Naive thymus-derived CD4-positive, alpha-beta T cell (primary cell): ENCODE results near the gene MYBPC1. TPM values are rescaled to one million over a fixed set of nuclear protein-coding genes. Genes with fewer than 3 reads are reported as not detected.

ENCODE experiments used
- ATAC-seq: fragments of 150-1000 bp; cut with Tn5 transposase; 2 replicates; pipeline ENCODE4 v1.10.0; 2021; ENCODE audit warnings: mild to moderate bottlenecking, moderate library complexity
- CTCF ChIA-PET: fragments of 350-600 bp; sonication (Branson Sonifier 250); formaldehyde crosslinking; loops from one replicate; lab custom pipeline; 2021; ENCODE audit warnings: antibody characterized with exemption; lab: Charles Lee
- POLR2A ChIA-PET: fragments of 350-600 bp; sonication (Branson Sonifier 250); formaldehyde crosslinking; loops from one replicate; lab custom pipeline; 2021; ENCODE audit warnings: antibody characterized with exemption, inconsistent platforms; lab: Charles Lee
- DNase-seq, 9 donors: peaks; one replicate each; pipeline versions ENCODE4 v3.0.0 to v3.0.0-alpha.2; 2020 to 2022; ENCODE audit warnings: mixed read lengths in 1 of 9
- H3K27ac ChIP-seq: one replicate; pipeline ENCODE4 v1.7.0; 2013; ENCODE audit warnings: mild to moderate bottlenecking, low read depth, low read length, moderate library complexity
- H3K27me3 ChIP-seq, 2 donors: one replicate each; pipeline ENCODE4 v1.7.0; 2013; ENCODE audit warnings: low read length in 2 of 2, mild to moderate bottlenecking in 2 of 2, moderate library complexity in 2 of 2; ENCODE audit not compliant: control insufficient read depth in 2 of 2, insufficient read depth in 2 of 2
- H3K36me3 ChIP-seq, 3 experiments: 1 replicate in 2 of 3; 2 replicates in 1 of 3; pipeline ENCODE4 v1.7.0; 2013; ENCODE audit warnings: low read length in 3 of 3, mild to moderate bottlenecking in 3 of 3, moderate library complexity in 1 of 3; ENCODE audit not compliant: insufficient read depth in 3 of 3, control insufficient read depth in 2 of 3
- H3K4me1 ChIP-seq, 2 donors: one replicate each; pipeline ENCODE4 v1.7.0; 2013; ENCODE audit warnings: low read length in 2 of 2, mild to moderate bottlenecking in 2 of 2, moderate library complexity in 1 of 2; ENCODE audit not compliant: control insufficient read depth in 2 of 2, insufficient read depth in 2 of 2
- H3K4me3 ChIP-seq: 2 replicates; pipeline ENCODE4 v1.7.0; 2013; ENCODE audit warnings: mild to moderate bottlenecking, low read length
- H3K9me3 ChIP-seq, 3 experiments: 1 replicate in 2 of 3; 2 replicates in 1 of 3; pipeline ENCODE4 v1.7.0; 2013; ENCODE audit warnings: low read length in 3 of 3; ENCODE audit not compliant: control insufficient read depth in 2 of 3
- H3K27ac Mint-ChIP-seq, 9 donors: one replicate each; pipeline ENCODE4 v1.8.0; 2020 to 2022; ENCODE audit warnings: mixed read lengths in 9 of 9, mild to moderate bottlenecking in 8 of 9, moderate library complexity in 5 of 9, inconsistent platforms in 2 of 9
- H3K27me3 Mint-ChIP-seq, 5 donors: one replicate each; pipeline ENCODE4 v1.8.0; 2021 to 2022; ENCODE audit warnings: mixed read lengths in 5 of 5, mild to moderate bottlenecking in 1 of 5
- H3K36me3 Mint-ChIP-seq, 5 donors: one replicate each; pipeline ENCODE4 v1.8.0; 2020 to 2022; ENCODE audit warnings: mixed read lengths in 5 of 5, mild to moderate bottlenecking in 3 of 5, inconsistent platforms in 1 of 5
- H3K4me1 Mint-ChIP-seq, 7 donors: one replicate each; pipeline ENCODE4 v1.8.0; 2020 to 2022; ENCODE audit warnings: mixed read lengths in 7 of 7, mild to moderate bottlenecking in 3 of 7, inconsistent platforms in 1 of 7
- H3K4me3 Mint-ChIP-seq, 10 donors: one replicate each; pipeline ENCODE4 v1.8.0; 2020 to 2022; ENCODE audit warnings: mild to moderate bottlenecking in 10 of 10, mixed read lengths in 10 of 10, moderate library complexity in 6 of 10, inconsistent platforms in 2 of 10
- H3K9me3 Mint-ChIP-seq, 11 donors: one replicate each; pipeline ENCODE4 v1.8.0; 2020 to 2022; ENCODE audit warnings: mixed read lengths in 11 of 11, mild to moderate bottlenecking in 4 of 11, inconsistent platforms in 1 of 11, moderate library complexity in 1 of 11
- intact Hi-C, 2 donors: fragments of 100-400 bp; cut with micrococcal nuclease; formaldehyde crosslinking; loops; one replicate each; pipeline ENCODE4 v1.15.1; 2023
- polyA plus RNA-seq, 2 donors: library from polyadenylated mRNA; unstranded; fragments of 300-500 nt; fragmentation: Illumina TruSeq; gene quantifications; one replicate each; pipeline ENCODE4 v1.2.3, GENCODE V29; 2021
- total RNA-seq, 6 experiments: library from RNA in 5 of 6; stranded (reverse) in 5 of 6; gene quantifications; 1 replicate in 5 of 6; 2 replicates in 1 of 6; pipeline ENCODE4 v1.2.3 and lab custom pipeline; 2021 to 2026

MYBPC1 gene
- total and polyA plus RNA-seq, 7 experiments from 2014 or later = not detected

GRCh38 chr12:101697930-101698799, 103.4 kb downstream of the MYBPC1 start:
- ATAC-seq = peak; percentile 41
- Mint-ChIP-seq H3K27me3 (peaks cover 0 to 23% (median 0%) of the 10 kb centered on the region in 5 donors), H3K36me3 (no peaks in the 10 kb centered on the region), H3K9me3 (no peaks in the 10 kb centered on the region), H3K4me1 (peaks cover 17 to 65% (median 54%) of the 10 kb centered on the region in 7 donors), H3K4me3 (peak overlapping the region; percentile 86 to 95 (median 93)), H3K27ac (peak overlapping the region; percentile 47 to 90 (median 77))
- Histone ChIP-seq H3K9me3 (no peaks in the 10 kb centered on the region), H3K4me3 (peak overlapping the region; percentile 65), H3K27ac (peak overlapping the region; percentile 64), H3K36me3 (peaks cover 0 to 6% (median 0%) of the 10 kb centered on the region in 3 experiments), H3K27me3 (no peaks in the 10 kb centered on the region), H3K4me1 (peaks cover 4 to 14% of the 10 kb centered on the region in 2 donors)
- intact Hi-C loops = loop anchor here (1.0 to 5.0 kb wide), 9 partner anchors 27 to 1556 kb away; partner anchors contain the start of genes ARL1 (in 2 of the 2), BLTP3B (in 1 of the 2) and UTP20 (in 1 of the 2)
- DNase-seq = peak in 6 of 9 donors; percentile 5 to 48 (median 18)
- ChIA-PET POLR2A (interaction anchor here (0.6 to 0.9 kb wide), 3 partner anchors 10 to 291 kb away, joined by 3 to 5 read pairs (median 4); no protein-coding TSS in a partner anchor), CTCF (no interaction called here)

DNA sequence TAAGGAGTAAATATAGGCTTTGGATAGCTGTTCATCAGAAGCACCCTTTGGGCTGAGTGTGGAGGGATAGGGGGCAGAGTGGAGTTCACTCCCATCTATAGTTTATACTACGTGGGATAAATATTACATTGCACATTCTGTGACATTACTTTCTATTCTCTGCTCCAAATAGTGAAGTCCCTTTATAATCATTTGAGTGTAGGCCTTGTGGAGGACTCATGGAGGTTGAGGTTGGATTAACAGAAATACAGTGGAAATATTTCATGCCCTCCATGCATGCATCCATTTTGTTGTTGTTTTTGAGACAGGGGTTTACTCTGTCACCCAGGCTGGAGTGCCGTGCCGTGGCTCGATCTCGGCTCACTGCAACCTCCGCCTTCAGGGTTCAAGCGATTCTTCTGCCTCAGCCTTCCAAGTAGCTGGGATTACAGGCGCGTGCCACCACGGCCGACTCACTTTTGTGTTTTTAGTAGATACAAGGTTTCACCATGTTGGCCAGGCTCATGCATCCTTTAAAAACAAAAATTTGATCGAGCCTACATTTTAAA, 104.1 kb downstream of the MYBPC1 start:
- Histone ChIP-seq H3K36me3 (peaks cover 0 to 6% (median 0%) of the 10 kb centered on the region in 3 experiments), H3K4me3 (peak overlapping the region; percentile 65), H3K9me3 (no peaks in the 10 kb centered on the region), H3K4me1 (peaks cover 4 to 14% of the 10 kb centered on the region in 2 donors), H3K27me3 (no peaks in the 10 kb centered on the region), H3K27ac (peak overlapping the region; percentile 64)
- Mint-ChIP-seq H3K4me1 (peaks cover 17 to 65% (median 54%) of the 10 kb centered on the region in 7 donors), H3K4me3 (peak overlapping the region; percentile 86 to 95 (median 93)), H3K27ac (peak overlapping the region in 8 of 9 donors; percentile 68 to 90 (median 79)), H3K36me3 (no peaks in the 10 kb centered on the region), H3K9me3 (no peaks in the 10 kb centered on the region), H3K27me3 (peaks cover 0 to 23% (median 0%) of the 10 kb centered on the region in 5 donors)
- ATAC-seq (no peak), DNase-seq (peak in 1 of 9 donors; percentile 4)
- ChIA-PET POLR2A (interaction anchor here (0.6 kb wide), 1 partner anchor 292 kb away, joined by 4 read pairs; no protein-coding TSS in a partner anchor), CTCF (interaction anchor here (1.5 kb wide), 1 partner anchor 28 kb away, joined by 4 read pairs; no protein-coding TSS in a partner anchor)
- intact Hi-C loops = loop anchor here in 1 of 2 donors (5.0 kb wide), 2 partner anchors 417 to 1557 kb away; partner anchors contain the start of genes BLTP3B and UTP20

GRCh38 chr12:101700299-101700820, 105.6 kb downstream of the MYBPC1 start:
- Mint-ChIP-seq H3K36me3 (no peaks in the 10 kb centered on the region), H3K4me3 (peak overlapping the region in 3 of 10 donors; percentile 3 to 95 (median 58)), H3K9me3 (no peaks in the 10 kb centered on the region), H3K27me3 (peaks cover 0 to 23% (median 0%) of the 10 kb centered on the region in 5 donors), H3K27ac (peak overlapping the region in 6 of 9 donors; percentile 6 to 77 (median 48)), H3K4me1 (peaks cover 17 to 60% (median 51%) of the 10 kb centered on the region in 7 donors)
- Histone ChIP-seq H3K36me3 (peaks cover 0 to 6% (median 0%) of the 10 kb centered on the region in 3 experiments), H3K9me3 (no peaks in the 10 kb centered on the region), H3K27ac (no peak overlapping the region), H3K27me3 (no peaks in the 10 kb centered on the region), H3K4me3 (no peak overlapping the region), H3K4me1 (peaks cover 4 to 14% of the 10 kb centered on the region in 2 donors)
- ChIA-PET CTCF (interaction anchor here (1.5 kb wide), 1 partner anchor 29 kb away, joined by 4 read pairs; no protein-coding TSS in a partner anchor), POLR2A (interaction anchor here (0.7 kb wide), 1 partner anchor 47 kb away, joined by 3 read pairs; no protein-coding TSS in a partner anchor)
- intact Hi-C loops = loop anchor here in 1 of 2 donors (2.0 to 5.0 kb wide), 3 partner anchors 26 to 128 kb away; no protein-coding TSS in a partner anchor
- DNase-seq (no peak), ATAC-seq (no peak)

DNA sequence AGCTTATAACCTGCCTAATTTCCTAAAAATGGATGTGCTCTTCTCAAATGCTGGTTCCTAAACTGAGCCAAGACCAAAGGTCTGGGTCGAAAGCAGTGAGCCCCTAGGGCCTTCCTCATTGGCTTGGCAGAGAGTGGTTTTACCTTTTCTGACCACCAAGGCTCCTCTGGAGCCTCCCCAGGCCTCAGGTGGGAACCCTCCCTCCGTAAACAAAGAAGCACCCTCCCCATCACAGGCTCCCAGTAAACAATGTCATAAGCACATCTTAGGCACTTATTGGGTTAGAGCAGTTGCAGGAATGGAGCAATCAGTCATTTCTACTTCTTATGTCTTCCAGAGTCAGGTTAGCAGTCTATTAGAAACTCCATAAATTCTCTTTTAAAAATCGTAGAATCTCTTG, 108.7 kb downstream of the MYBPC1 start:
- H3K27ac Mint-ChIP-seq = no peak overlapping the region
- H3K4me3 ChIP-seq = no peak overlapping the region
- no peak overlapping the region for H3K27ac ChIP-seq
- intact Hi-C loops = loop anchor here in 1 of 2 donors (5.0 kb wide), 2 partner anchors 54 to 131 kb away; no protein-coding TSS in a partner anchor
- no peaks in the 10 kb centered on the region for H3K9me3 ChIP-seq
- peaks cover 4 to 55% (median 36%) of the 10 kb centered on the region in 7 donors for H3K4me1 Mint-ChIP-seq
- H3K36me3 ChIP-seq = no peaks in the 10 kb centered on the region
- ATAC-seq (no peak), DNase-seq (no peak)
- ChIA-PET CTCF (no interaction called here), POLR2A (interaction anchor here (0.6 kb wide), 1 partner anchor 358 kb away, joined by 3 read pairs; the partner anchor contains the start of gene WASHC3)
- no peak overlapping the region for H3K4me3 Mint-ChIP-seq
- peaks cover 0 to 15% (median 0%) of the 10 kb centered on the region in 5 donors for H3K27me3 Mint-ChIP-seq
- H3K36me3 Mint-ChIP-seq = no peaks in the 10 kb centered on the region
- no peaks in the 10 kb centered on the region for H3K27me3 ChIP-seq
- H3K9me3 Mint-ChIP-seq = no peaks in the 10 kb centered on the region
- H3K4me1 ChIP-seq = peaks cover under 1 to 7% of the 10 kb centered on the region in 2 donors

DNA sequence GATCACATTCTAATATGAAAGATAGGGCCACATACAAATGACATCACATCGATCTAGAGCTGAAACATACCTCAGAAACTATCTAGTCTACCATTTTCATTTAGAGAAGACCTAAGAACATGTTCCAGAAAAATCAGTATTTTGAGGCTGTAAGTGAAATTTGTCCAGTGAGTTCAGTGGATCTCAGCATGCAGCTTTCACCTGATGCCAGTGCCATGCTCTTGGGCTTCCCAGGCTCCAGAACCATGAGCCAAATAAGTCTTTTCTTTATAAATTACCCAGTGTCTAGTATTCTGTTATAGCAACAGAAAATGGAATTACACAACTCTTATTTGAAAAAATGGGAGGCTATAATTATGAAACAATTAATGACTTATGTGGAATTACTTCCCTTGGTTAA, 111.6 kb downstream of the MYBPC1 start:
- Histone ChIP-seq H3K4me3 (no peak overlapping the region), H3K9me3 (no peaks in the 10 kb centered on the region), H3K27me3 (no peaks in the 10 kb centered on the region), H3K4me1 (peaks cover 0 to 4% of the 10 kb centered on the region in 2 donors), H3K36me3 (no peaks in the 10 kb centered on the region), H3K27ac (no peak overlapping the region)
- Mint-ChIP-seq H3K9me3 (no peaks in the 10 kb centered on the region), H3K27me3 (peaks cover 0 to 2% (median 0%) of the 10 kb centered on the region in 5 donors), H3K4me1 (peaks cover 5 to 47% (median 14%) of the 10 kb centered on the region in 7 donors), H3K27ac (no peak overlapping the region), H3K4me3 (no peak overlapping the region), H3K36me3 (no peaks in the 10 kb centered on the region)
- DNase-seq (no peak), ATAC-seq (no peak)
- CTCF ChIA-PET = no interaction called here
- POLR2A ChIA-PET = no interaction called here
- intact Hi-C loops = loop anchor here in 1 of 2 donors (2.0 kb wide), 1 partner anchor 14 kb away; no protein-coding TSS in a partner anchor
